Gastrocnemius medialis (tissue), 4 donors: ENCODE results near the gene MEP1A.

Source experiments
- POLR2A ChIP-seq, 2 donors: fragments of 450-650 bp; IDR thresholded peaks; one replicate each; pipeline ENCODE4 v1.6.1; 2017; ENCODE audit warnings: antibody characterized with exemption in 2 of 2, mild to moderate bottlenecking in 2 of 2, moderate library complexity in 2 of 2
- TF ChIP-seq, protein P1 (sequence below), 5 experiments: fragments of 450-650 bp in 3 of 5; fragments of 200-600 bp in 2 of 5; sonication (generic) in 2 of 5; IDR thresholded peaks in 4 of 5; conservative IDR thresholded peaks in 1 of 5; 1 replicate in 4 of 5; 2 replicates in 1 of 5; pipeline ENCODE4 v1.5.1; 2016 to 2019; ENCODE audit warnings: antibody characterized with exemption in 5 of 5, mild to moderate bottlenecking in 3 of 5, moderate library complexity in 3 of 5

DNA sequence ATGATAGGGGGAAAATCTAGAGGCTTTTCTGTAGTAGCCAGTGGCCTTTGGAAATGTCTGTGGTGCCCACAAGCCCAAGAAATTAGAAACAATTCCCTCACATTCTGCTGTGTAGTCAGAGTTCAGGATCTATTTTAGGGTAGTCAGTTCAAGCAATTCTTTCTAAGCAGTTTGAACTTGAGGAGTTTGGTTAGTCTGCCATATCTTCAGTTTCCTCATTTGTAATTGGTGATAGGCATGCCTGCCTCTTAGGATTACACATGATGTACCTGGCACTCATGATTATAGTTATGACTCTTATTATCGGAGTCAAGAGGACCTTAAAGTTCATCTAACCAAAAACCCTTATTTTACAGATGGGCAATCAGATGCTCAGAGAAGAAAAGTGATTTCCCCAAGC is 21.2 kb upstream of the MEP1A start:
- TF ChIP-seq, protein P1, sequence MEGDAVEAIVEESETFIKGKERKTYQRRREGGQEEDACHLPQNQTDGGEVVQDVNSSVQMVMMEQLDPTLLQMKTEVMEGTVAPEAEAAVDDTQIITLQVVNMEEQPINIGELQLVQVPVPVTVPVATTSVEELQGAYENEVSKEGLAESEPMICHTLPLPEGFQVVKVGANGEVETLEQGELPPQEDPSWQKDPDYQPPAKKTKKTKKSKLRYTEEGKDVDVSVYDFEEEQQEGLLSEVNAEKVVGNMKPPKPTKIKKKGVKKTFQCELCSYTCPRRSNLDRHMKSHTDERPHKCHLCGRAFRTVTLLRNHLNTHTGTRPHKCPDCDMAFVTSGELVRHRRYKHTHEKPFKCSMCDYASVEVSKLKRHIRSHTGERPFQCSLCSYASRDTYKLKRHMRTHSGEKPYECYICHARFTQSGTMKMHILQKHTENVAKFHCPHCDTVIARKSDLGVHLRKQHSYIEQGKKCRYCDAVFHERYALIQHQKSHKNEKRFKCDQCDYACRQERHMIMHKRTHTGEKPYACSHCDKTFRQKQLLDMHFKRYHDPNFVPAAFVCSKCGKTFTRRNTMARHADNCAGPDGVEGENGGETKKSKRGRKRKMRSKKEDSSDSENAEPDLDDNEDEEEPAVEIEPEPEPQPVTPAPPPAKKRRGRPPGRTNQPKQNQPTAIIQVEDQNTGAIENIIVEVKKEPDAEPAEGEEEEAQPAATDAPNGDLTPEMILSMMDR (IDR thresholded peaks at IDR 0.05 in 4 of 5, conservative IDR thresholded peaks at IDR 0.05 in 1 of 5) = no peak
- TF ChIP-seq POLR2A (IDR thresholded peaks at IDR 0.05) = no peak
